Ishikawa (cell line): ENCODE data around the gene AHSP.

Source experiments
- CEBPB ChIP-seq: IDR thresholded peaks from 2 replicates; pipeline ENCODE4 v1.6.1; 2012
- CREB1 ChIP-seq: IDR thresholded peaks from 2 replicates; pipeline ENCODE4 v1.6.1; 2012; ENCODE audit warnings: low read depth
- EGR1 ChIP-seq: IDR thresholded peaks from 2 replicates; pipeline ENCODE4 v1.6.1; 2012
- EP300 ChIP-seq: IDR thresholded peaks from 2 replicates; pipeline ENCODE4 v1.6.1; 2012; ENCODE audit warnings: borderline replicate concordance
- FOXM1 ChIP-seq: IDR thresholded peaks from 2 replicates; pipeline ENCODE4 v1.6.1; 2012; ENCODE audit warnings: low read depth, borderline replicate concordance
- MAX ChIP-seq: IDR thresholded peaks from 2 replicates; pipeline ENCODE4 v1.6.1; 2012
- NFIC ChIP-seq: IDR thresholded peaks from 2 replicates; pipeline ENCODE4 v1.6.1; 2012
- RAD21 ChIP-seq: IDR thresholded peaks from 2 replicates; pipeline ENCODE4 v1.6.1; 2012; ENCODE audit warnings: low read depth
- REST ChIP-seq: IDR thresholded peaks from 2 replicates; pipeline ENCODE4 v1.6.1; 2012; ENCODE audit warnings: low read depth, mild to moderate bottlenecking
- TAF1 ChIP-seq: IDR thresholded peaks from 2 replicates; pipeline ENCODE4 v1.6.1; 2012; ENCODE audit warnings: low read depth, mild to moderate bottlenecking
- TCF12 ChIP-seq: IDR thresholded peaks from 2 replicates; pipeline ENCODE4 v1.6.1; 2012; ENCODE audit warnings: low read depth
- TEAD4 ChIP-seq: IDR thresholded peaks from 2 replicates; pipeline ENCODE4 v1.6.1; 2012
- USF1 ChIP-seq: IDR thresholded peaks from 2 replicates; pipeline ENCODE4 v1.6.1; 2012
- YY1 ChIP-seq: IDR thresholded peaks from 2 replicates; pipeline ENCODE4 v1.6.1; 2012; ENCODE audit warnings: low read depth
- ZBTB7A ChIP-seq: IDR thresholded peaks from 2 replicates; pipeline ENCODE4 v1.6.1; 2012; ENCODE audit warnings: low read depth

AHSP gene

GRCh38 chr16:31521368-31521767 is 6.3 kb upstream of the AHSP start:
- TF ChIP-seq MAX: no peak
- no peak for TF ChIP-seq EGR1
- no peak for TF ChIP-seq TEAD4
- TF ChIP-seq FOXM1: no peak
- no peak for TF ChIP-seq TCF12
- no peak for TF ChIP-seq NFIC
- no peak for TF ChIP-seq RAD21
- TF ChIP-seq REST: no peak
- no peak for TF ChIP-seq USF1
- no peak for TF ChIP-seq CEBPB
- TF ChIP-seq YY1: no peak
- no peak for TF ChIP-seq ZBTB7A
- TF ChIP-seq TAF1: no peak
- no peak for TF ChIP-seq CREB1
- TF ChIP-seq EP300: no peak

GRCh38 chr16:31522071-31522470 is 5.6 kb upstream of the AHSP start:
- TF ChIP-seq ZBTB7A (no peak), NFIC (no peak), CREB1 (no peak), CEBPB (no peak), RAD21 (no peak), TEAD4 (no peak), TAF1 (no peak), YY1 (no peak), MAX (no peak), REST (no peak), EP300 (no peak), FOXM1 (no peak)

- TF ChIP-seq CEBPB: no peak
- TF ChIP-seq EP300: no peak
These were observed 2.6 kb upstream of the AHSP start for GRCh38 chr16:31525113-31525512.

GRCh38 chr16:31528523-31529107 is 915 bp downstream of the AHSP start:
- TF ChIP-seq TEAD4 (no peak), CREB1 (no peak), ZBTB7A (no peak), REST (no peak), NFIC (no peak), YY1 (no peak)

- TF ChIP-seq NFIC (no peak), TAF1 (no peak), REST (no peak), CEBPB (no peak), ZBTB7A (no peak), FOXM1 (no peak), TCF12 (no peak), USF1 (no peak), EP300 (no peak), RAD21 (no peak), MAX (no peak), CREB1 (no peak)
These were observed 1.6 kb downstream of the AHSP start for GRCh38 chr16:31529108-31529936.
